ENCODE results near the gene FOXRED2. TPM values are rescaled to one million over a fixed set of nuclear protein-coding genes. Genes with fewer than 3 reads are reported as not detected.

Gene FOXRED2
- total RNA-seq, 1 experiment from 2014 or later = 19.9 TPM

- TF ChIP-seq, protein P1, sequence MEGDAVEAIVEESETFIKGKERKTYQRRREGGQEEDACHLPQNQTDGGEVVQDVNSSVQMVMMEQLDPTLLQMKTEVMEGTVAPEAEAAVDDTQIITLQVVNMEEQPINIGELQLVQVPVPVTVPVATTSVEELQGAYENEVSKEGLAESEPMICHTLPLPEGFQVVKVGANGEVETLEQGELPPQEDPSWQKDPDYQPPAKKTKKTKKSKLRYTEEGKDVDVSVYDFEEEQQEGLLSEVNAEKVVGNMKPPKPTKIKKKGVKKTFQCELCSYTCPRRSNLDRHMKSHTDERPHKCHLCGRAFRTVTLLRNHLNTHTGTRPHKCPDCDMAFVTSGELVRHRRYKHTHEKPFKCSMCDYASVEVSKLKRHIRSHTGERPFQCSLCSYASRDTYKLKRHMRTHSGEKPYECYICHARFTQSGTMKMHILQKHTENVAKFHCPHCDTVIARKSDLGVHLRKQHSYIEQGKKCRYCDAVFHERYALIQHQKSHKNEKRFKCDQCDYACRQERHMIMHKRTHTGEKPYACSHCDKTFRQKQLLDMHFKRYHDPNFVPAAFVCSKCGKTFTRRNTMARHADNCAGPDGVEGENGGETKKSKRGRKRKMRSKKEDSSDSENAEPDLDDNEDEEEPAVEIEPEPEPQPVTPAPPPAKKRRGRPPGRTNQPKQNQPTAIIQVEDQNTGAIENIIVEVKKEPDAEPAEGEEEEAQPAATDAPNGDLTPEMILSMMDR (IDR thresholded peaks at IDR 0.05 in 2 of 3, conservative IDR thresholded peaks at IDR 0.05 in 1 of 3; ENCODE audit: borderline replicate concordance in 1 of 3, insufficient read depth in 1 of 3, low read depth in 2 of 3, low read length in 2 of 3) = no peak
- TF ChIP-seq POLR2A (IDR thresholded peaks at IDR 0.05; ENCODE audit: borderline replicate concordance, extremely low read depth, insufficient read depth, insufficient read length) (no peak), RAD21 (IDR thresholded peaks at IDR 0.05; ENCODE audit: low read depth) (no peak), CEBPB (IDR thresholded peaks at IDR 0.05; ENCODE audit: low read depth) (no peak), ZNF274 (IDR thresholded peaks at IDR 0.05; ENCODE audit: low read depth, low read length) (no peak), YY1 (IDR thresholded peaks at IDR 0.05; ENCODE audit: extremely low read depth, insufficient replicate concordance, low read depth, low read length) (no peak), JUND (IDR thresholded peaks at IDR 0.05) (no peak), TCF7L2 (IDR thresholded peaks at IDR 0.05; ENCODE audit: borderline replicate concordance, extremely low read depth, insufficient read depth, insufficient read length) (no peak)
- TF ChIP-seq, protein P2, sequence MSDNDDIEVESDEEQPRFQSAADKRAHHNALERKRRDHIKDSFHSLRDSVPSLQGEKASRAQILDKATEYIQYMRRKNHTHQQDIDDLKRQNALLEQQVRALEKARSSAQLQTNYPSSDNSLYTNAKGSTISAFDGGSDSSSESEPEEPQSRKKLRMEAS (IDR thresholded peaks at IDR 0.05) = no peak
Observed at GRCh38 chr22:36445158-36445668, 61.6 kb downstream of the FOXRED2 start (continued).

GRCh38 chr22:36443198-36443770 is 63.6 kb downstream of the FOXRED2 start:
- H3K79me2 ChIP-seq (ENCODE audit: insufficient read depth, low read length) = no peaks in the 10 kb centered on the region
- H3K9me2 ChIP-seq (ENCODE audit: insufficient read depth) = no peaks in the 10 kb centered on the region
- intact Hi-C loops (cut with micrococcal nuclease) = no loop called here
- no TSS peak for BruUV-seq (replicated peaks)
- no peak overlapping the region for H3K9ac ChIP-seq (ENCODE audit: low read length)
- ChIA-PET RAD21 (ENCODE audit: low non-redundant PET in 1 of 2, low total read pairs in 2 of 2, uncharacterized antibody in 2 of 2, unreplicated experiment in 2 of 2) (no interaction called here), CTCF (no interaction called here), POLR2A (no interaction called here)
- H3K27me3 ChIP-seq (ENCODE audit: insufficient read depth, low read length) = no peaks in the 10 kb centered on the region
- no peaks in the 10 kb centered on the region for H3K36me3 ChIP-seq (ENCODE audit: control insufficient read depth in 1 of 2, insufficient read depth in 2 of 2, low read length in 2 of 2)
- H3K4me3 ChIP-seq (replicated peaks in 1 of 2; ENCODE audit: low read depth in 1 of 2, low read length in 2 of 2) = no peak overlapping the region
- H3K27ac ChIP-seq (ENCODE audit: low read depth, low read length) = no peak overlapping the region
- no peak overlapping the region for H3K4me2 ChIP-seq (ENCODE audit: low read length)
- no peaks in the 10 kb centered on the region for H4K20me1 ChIP-seq (ENCODE audit: insufficient read depth)
- no peak overlapping the region for H2AFZ ChIP-seq (ENCODE audit: low read depth, low read length, poor library complexity, severe bottlenecking)
- H3K9me3 ChIP-seq (ENCODE audit: control insufficient read depth in 1 of 2, insufficient read depth in 1 of 2, low read depth in 1 of 2, low read length in 2 of 2) = no peaks in the 10 kb centered on the region
- peaks cover 11 to 15% of the 10 kb centered on the region in 2 experiments for H3K4me1 ChIP-seq (ENCODE audit: control insufficient read depth in 1 of 2, insufficient read depth in 2 of 2, low read length in 2 of 2)
- DNase-seq (ENCODE audit: low read depth, low spot score) = no peak
- ATAC-seq = no peak
- no peak for TF ChIP-seq SP1 (IDR thresholded peaks at IDR 0.05; ENCODE audit: low read depth)
- no peak for TF ChIP-seq ELF1 (IDR thresholded peaks at IDR 0.05; ENCODE audit: borderline replicate concordance, low read depth)
- TF ChIP-seq, protein P2 (IDR thresholded peaks at IDR 0.05) = no peak
- no peak for TF ChIP-seq YY1 (IDR thresholded peaks at IDR 0.05; ENCODE audit: extremely low read depth, insufficient replicate concordance, low read depth, low read length)
- TF ChIP-seq RAD21 (IDR thresholded peaks at IDR 0.05; ENCODE audit: low read depth) = no peak
- TF ChIP-seq, protein P1 (IDR thresholded peaks at IDR 0.05 in 2 of 3, conservative IDR thresholded peaks at IDR 0.05 in 1 of 3; ENCODE audit: borderline replicate concordance in 1 of 3, insufficient read depth in 1 of 3, low read depth in 2 of 3, low read length in 2 of 3) = no peak
- no peak for TF ChIP-seq EZH2phosphoT487 (IDR thresholded peaks at IDR 0.05; ENCODE audit: borderline replicate concordance)
- no peak for TF ChIP-seq JUND (IDR thresholded peaks at IDR 0.05)
- TF ChIP-seq, protein P3, sequence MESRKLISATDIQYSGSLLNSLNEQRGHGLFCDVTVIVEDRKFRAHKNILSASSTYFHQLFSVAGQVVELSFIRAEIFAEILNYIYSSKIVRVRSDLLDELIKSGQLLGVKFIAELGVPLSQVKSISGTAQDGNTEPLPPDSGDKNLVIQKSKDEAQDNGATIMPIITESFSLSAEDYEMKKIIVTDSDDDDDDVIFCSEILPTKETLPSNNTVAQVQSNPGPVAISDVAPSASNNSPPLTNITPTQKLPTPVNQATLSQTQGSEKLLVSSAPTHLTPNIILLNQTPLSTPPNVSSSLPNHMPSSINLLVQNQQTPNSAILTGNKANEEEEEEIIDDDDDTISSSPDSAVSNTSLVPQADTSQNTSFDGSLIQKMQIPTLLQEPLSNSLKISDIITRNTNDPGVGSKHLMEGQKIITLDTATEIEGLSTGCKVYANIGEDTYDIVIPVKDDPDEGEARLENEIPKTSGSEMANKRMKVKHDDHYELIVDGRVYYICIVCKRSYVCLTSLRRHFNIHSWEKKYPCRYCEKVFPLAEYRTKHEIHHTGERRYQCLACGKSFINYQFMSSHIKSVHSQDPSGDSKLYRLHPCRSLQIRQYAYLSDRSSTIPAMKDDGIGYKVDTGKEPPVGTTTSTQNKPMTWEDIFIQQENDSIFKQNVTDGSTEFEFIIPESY (IDR thresholded peaks at IDR 0.05; ENCODE audit: extremely low read depth, insufficient replicate concordance, low read length) = no peak
- TF ChIP-seq SIN3A (IDR thresholded peaks at IDR 0.05; ENCODE audit: low read depth) = no peak
- TF ChIP-seq, protein P4, sequence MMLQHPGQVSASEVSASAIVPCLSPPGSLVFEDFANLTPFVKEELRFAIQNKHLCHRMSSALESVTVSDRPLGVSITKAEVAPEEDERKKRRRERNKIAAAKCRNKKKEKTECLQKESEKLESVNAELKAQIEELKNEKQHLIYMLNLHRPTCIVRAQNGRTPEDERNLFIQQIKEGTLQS (IDR thresholded peaks at IDR 0.05) = no peak
